Activated T-cell treated with anti-CD3 and anti-CD28 coated beads, Interleukin-2, amount 50 U/mL, for 48 hours (primary cell): Measurements from ENCODE around the gene PCGF3.
A peak's percentile ranks its signal among the peaks of the same experiment; 100 is the strongest.
"Not testable (repeated sequence)": the region's sequence is repeated elsewhere in the genome, so short reads cannot be mapped to it uniquely, and the experiment has no call there.

Experiments used
- DNase-seq, 2 experiments: peaks; one replicate each; pipeline ENCODE4 v3.0.0-alpha.2; 2020

PCGF3 gene

DNA sequence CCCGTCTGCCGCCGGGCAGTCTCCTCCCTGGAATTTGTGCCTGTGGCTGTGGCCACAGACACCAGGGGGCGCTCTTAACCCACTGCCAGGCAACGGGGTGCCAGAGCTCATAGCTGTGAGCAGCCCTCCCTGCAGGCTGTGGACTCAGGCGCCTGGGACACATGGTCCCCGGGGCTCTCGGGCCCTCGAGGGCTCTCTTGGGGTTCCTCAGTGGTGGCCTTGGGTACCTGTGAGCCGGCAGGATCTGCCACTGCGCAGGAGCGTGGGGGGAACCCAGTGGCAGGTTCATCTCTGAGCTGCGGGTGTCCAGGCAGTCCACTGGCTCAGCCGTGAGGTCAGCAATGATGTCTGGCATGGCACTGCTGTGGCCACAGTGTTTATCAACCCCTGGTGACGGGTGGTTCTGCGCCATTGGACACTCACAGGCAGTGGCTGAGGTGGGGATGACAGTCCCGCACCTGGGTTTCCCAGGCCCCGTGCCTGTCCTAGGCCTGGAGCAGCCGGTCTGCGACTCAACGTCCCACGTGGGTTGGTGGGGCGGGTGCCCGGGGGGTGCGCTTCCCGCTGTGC, 37.2 kb downstream of the PCGF3 start:
- DNase-seq, result peak; percentile 84 to 86

DNA sequence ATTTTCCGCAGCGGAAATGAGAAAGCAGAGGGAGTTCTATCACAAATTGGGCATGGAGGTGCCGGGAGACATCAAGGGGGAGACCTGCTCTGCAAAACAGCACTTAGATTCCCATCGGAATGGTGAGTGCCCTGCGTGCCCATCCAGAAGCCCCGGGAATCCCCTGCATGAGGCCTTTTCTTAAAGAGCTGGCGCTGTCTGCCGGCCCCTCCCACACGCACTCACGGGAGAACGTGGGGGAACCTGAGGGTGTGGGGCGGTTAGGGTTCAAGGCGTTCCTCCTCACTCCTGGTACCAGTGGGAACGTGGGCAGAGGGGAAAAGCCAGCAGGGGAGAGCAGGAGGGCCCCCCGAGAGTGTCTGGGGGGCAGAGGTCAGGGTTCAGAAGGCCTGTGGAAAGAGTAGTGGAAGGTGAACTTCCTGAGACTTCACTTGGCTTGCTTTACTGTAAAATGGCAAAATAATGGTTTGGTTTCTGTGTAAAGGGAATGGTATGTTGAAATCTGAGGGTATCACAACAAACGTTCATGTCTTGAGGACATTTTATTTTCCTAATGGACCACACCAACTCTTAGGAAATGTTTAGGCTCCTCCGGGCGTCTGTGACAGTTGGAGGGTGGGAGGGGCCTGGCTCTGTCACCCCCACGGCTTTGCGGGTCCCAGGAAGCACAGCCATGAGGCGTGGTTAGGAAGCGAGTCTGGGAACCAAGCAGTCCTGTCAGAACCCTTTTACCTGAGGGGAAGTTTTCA, 38.0 kb downstream of the PCGF3 start:
- no peak for DNase-seq

DNA sequence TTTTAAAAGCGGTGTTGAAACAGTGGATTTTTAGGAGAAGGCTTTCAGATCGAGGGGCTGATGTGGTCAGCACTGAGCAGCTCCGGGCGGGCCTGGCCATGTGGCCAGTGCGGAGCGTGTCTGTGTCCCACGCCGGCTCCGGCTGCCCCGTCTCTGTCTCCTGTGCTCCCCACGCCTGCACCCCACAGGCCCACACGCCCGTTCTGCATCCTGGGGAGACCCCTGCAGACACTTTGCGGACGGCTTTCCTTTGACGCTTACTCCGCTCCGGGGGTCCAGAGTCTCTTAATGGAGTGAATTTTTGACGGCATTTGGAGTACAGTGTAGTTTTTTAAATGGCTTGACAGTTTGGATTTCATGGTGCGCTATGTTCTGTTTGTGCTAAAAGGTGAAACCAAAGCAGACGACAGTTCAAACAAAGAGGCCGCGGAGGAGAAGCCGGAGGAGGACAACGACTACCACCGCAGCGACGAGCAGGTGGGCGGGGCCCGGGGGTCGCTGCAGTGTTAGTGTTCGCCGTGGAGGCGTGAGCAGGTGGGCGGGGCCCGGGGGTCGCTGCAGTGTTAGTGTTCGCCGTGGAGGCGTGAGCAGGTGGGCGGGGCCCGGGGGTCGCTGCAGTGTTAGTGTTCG, 38.7 kb downstream of the PCGF3 start:
- DNase-seq, result no peak

DNA sequence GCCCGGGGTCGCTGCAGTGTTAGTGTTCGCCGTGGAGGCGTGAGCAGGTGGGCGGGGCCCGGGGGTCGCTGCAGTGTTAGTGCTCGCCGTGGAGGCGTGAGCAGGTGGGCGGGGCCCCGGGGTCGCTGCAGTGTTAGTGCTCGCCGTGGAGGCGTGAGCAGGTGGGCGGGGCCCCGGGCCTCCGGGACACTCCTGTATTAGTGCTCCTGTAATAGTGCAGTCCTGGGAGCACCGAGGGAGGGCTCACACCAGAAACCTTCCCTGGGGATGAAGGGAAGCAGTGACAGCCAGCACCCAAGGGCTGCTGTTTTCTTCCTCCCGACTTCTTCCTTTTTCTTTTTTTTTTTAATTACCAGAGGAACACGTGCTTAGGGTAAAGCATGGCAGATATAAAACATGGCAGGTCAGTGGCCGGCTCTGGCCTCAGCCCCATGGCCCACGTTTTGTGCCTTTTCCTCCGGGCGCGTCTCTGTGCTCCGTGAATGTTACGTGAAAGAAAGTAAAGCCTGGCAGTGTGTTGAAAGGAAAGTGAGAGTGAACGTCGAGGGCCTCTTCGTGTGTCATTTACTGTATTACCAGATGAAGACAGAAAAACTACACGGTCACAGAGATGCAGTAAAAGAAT, 42.0 kb downstream of the PCGF3 start:
- no peak for DNase-seq

DNA sequence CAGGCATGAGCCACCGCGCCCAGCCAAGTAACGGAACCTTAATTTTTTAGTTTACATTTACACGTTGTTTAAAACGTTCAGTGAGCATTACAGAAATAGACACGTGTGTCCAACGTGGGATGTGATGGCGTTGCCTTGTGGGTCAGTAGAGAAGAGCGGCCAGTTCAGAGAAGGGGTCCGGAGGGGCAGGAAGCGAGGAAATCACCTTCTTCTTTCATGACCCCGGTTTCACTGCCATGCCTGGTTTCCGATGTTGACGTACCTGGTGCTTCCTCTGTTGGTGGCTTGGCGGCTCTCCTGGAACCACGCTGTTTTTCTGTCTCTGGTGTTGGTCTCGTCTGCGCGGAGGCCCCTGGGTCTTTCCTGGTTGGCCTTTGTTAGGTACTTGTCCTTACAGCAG, 42.8 kb downstream of the PCGF3 start:
- no peak for DNase-seq

DNA sequence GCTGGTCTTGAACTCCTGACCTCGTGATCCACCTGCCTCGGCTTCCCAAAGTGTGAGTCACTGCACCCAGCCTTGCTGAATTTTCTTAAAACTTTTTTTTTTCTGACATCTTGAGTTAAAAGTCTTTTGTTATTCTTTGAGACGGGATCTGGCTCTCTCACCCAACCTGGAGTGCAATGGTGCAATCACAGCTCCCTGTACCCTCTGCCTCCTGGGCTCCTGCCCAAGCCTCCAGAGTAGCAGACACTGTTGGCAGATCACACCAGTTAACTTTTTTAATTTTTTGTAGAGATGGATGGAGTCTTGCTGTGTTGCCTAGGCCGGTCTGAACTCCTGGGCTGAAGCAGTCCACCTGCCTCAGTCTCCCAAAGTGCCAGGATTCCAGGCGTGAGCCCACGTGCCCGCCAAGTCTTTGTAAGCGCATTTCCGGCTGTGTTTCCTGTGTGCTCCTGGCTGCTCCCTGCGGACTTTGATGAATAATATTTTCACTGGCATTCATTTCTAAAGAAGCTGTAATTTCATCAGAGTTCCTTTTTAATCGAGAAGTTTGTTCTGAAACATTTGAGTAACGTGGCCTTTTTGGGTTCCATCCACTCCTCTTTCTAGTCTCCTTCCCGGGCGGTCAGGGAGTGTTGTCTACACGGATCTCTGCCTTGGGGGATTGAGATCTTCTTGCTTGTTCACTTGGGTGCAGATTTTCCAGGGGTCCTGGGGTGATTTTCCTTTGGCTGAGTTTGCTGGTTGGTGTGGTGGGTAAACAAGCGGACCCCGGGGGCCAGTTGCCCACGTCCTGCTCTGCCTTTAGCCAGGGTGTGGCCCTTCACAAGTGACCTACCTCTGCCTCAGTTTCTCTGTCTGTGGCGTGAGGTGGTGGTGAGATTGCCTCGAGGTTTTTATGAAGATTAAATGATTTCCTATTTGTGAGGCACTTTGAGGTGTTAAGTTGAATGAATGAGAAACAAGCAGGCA, 44.4 kb downstream of the PCGF3 start:
- DNase-seq, result no peak

DNA sequence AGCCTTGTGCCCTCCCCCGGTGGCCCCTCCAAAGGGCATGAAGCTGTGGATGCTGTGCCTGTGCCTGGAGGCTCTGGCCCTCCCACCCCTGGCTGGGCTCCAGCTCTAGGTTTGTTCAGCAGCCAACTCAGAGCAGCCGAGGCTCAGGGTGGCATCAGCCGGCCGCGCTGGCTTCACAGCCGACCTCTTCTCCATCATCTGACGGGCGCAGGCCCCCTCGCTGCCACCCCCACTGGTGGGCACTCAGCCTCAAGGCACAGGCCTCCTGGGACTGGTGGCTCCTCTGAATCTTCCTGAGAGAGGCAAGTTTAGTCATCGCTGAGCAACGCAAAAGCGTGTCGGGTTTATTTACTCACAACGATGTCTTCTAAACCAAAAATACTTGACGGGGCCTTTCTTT, 46.0 kb downstream of the PCGF3 start:
- DNase-seq, result no peak

DNA sequence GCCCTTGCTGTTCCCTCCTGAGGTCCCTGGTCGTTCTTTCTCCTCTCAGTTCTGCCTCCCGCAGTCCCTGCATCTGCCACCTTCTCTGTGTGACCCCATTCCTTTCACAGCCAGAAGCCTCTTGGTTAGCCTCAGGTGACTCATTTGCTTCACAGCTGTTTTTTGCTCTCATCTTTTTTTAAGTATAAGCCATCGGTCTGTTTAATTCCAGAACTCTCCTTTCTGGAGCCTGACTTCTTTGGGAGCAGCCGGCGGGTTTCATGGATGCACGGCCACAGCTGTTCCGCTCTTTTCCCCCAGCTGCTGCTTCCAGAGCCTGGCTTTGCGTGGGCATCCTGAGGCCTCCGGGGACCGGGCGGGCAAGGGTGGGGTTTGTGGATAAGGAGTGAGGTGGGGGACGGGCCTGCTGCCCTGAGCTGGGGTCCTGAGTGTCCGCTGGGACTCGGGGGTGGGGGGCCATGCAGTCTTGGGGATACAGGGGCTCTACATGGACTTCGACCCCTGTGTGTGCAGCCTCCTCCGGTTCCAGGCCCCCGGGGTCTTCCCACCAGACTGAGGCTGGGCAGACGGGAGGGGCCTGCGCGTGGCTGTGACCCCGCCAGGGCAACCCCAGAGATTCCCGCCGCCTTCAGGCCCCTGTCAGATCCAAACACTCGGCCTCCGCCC, 46.7 kb downstream of the PCGF3 start:
- no peak for DNase-seq

DNA sequence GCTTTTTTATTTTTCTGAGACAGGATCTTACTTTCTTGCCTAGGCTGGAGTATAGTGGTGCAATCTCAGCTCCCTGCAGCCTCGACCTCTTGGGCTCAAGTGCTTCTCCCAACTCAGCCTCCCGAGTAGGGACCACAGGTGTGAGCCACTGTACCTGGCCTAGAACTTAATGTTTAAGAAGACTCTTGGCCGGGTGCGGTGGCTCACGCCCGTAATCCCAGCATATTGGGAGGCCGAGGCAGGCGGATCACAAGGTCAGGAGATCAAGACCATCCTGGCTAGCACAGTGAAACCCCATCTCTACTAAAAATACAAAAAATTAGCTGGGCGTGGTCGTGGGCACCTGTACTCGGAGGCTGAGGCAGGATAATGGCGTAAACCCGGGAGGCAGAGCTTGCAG, 47.6 kb downstream of the PCGF3 start:
- DNase-seq, result not testable (repeated sequence)

DNA sequence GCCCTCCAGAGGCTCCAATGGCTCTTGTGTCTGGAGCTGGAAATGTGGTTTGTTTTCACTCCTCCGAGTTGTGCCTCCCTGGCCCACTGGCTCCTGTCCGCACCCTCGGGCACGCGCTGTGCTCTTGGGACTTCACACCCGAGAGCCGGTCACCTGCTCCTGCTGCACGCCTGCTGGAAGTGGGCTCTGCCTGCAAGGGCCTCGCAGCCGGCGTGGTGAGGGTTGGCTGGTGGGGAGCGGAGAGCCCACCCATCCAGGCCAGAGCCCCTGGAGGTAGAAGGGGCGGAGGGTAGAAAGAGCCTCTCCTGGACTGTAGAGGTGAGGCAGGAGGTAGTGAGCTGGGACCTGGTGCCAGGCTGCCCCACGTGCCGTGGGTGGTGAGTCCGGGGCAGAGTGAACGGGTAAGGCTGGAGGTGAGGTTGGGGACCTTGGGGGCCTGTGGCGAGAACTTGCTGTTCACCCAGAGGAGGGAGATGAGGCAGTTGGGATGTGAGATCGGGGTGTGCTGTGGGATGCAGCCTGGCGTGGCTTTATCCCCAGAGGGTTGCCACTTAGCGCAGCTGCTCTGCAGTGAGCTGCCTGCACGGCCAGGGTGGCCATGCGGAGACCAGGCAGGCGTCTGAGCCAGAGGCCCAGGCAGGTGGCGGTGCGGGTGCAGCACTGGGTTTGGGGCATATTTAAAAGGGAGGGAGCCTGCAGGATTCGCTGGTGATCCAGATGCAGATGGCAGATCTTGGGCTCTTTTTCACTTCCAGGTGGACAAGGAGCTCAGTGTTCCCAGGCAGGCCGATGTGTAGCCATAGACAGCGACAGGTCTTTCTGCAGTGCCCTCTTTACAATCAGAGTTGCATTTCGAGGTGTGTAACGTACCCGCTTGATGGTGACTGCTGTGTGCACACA, 48.8 kb downstream of the PCGF3 start:
- DNase-seq, result no peak

DNA sequence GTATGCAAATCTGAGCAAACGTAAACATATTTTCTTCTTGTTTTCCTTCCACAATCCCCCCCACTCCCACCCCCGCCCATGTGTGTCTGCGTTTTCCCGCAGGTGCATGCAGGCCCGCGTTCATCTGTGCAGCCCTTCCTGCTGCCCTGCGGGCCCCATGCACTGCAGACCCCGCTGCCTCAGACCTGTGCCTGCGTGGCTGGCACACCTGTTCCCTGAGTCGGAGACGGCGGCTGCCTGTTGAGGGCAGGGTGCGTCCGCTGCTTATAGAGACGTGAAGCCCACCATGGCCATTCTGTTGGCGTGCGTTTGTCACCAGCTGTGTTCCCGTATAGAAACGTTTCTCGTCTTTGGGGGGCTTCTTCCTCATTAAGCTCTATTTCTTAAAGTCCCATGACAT, 51.5 kb downstream of the PCGF3 start:
- DNase-seq, result no peak

DNA sequence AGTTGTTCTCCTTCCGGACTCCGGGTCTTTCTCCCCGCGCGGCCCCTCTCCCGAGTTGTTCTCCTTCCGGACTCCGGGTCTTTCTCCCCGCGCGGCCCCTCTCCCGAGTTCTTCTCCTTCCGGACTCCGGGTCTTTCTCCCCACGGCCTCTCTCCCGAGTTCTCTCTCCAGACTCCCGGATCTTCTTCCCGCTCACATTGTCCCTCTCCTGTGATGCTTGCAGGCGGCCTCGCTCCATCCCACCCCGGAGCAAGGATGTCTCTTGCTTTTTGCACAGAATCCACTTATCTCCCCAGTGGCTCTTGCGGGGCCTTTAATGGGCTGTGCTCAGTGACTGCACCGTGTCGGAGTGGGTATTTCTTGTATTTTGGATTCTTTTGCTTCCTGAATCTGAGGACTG, 54.2 kb downstream of the PCGF3 start:
- DNase-seq, result not testable (repeated sequence)

DNA sequence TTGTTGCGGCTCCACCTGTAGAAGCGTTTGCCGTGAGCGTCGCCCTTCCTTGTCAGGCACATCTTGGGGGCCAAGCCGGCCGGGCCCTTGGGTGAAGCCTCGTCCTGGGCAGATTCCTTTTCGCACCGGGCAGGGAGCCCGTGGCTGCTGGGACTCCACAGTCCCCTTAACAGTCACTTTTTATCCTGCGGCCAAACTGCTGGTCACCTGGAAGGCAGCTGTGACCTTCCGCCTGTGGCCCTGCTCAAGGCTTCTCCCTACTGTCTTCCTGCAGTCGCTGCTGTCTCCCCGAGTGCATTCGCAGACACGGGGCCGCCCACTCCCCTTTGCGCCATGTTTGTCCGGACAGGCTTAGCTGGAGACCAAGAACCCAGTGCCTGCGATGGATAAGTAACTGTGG, 55.0 kb downstream of the PCGF3 start:
- DNase-seq, result no peak

DNA sequence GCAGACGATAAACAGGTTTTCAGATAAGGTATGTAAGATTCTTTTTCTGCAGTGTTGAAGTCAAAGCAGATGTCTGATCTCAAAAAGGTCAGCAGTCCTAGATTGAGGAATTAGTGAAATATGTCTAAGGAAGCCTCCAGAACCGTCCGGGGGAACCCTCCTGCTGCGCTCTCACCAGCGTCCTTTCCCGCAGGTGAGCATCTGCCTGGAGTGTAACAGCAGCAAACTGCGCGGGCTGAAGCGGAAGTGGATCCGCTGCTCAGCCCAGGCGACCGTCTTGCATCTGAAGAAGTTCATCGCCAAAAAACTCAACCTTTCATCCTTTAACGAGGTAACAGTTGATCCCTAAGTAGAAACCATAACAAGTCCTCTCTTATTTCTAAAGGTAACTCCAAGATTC, 55.5 kb downstream of the PCGF3 start:
- no peak for DNase-seq

DNA sequence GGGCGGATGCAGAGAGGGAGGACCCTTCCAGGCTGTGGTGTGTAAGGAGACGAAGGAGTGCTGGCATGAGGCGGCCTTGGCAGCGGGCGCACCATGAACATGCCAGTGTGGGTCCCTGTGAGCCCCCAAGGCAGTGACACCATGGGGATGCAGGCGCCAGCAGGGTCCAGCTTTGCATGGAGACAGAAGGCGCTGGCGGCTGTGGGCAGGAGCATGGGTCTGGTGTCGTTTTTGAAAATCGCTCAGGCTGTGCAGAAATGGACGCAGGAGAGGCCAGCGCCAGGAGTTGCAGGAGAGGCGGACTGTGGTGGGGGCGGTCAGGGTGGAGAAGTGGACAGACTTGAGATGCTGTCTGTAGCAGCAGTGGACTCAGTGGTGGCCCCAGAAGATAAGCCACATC, 56.1 kb downstream of the PCGF3 start:
- DNase-seq, result no peak

DNA sequence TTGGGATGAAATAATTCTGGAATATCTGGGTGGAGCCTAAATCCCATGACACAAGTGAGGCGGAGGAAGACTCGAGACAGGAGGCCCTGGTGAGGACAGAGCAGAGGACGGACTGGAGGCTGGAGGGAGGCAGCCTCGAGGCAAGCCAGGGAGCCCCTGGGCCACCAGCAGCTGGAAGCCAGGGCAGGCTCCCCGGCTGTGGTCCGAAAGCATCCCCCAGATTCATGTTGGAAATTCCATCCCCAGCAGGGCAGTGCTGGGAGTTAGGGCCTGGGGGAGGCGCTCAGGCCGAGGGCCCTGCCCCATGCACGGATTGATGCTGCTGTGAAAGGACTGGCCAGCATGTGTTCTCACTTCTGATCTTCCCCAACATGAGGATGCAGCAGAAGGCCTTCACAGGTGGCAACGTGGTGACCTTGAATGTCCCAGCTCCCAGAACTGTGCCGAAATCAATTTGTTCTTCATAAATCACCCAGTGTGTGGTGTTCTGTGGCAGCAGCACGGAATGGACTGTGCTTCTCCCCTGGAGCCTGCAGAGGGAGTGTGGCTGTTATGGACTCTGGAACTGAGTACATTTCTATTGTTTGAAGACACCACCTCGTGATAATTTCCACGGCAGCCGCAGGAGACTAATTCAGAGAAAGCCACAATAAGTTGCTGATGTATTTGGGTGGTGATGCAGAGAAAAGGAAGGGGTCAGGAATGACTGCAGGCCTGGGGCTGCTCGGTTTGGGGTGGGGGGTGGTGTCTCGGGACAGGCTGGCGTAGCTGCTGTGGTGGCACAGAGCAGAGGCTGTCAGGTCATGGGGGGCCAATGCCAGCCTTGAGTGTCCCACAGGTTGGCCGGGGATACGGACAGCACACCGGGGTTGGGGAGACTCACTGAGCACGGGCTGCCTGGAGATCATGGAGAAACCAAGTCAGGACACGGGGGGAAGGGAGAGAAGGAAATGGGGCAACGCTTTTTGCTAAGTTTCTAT, 56.9 kb downstream of the PCGF3 start:
- DNase-seq, result no peak

DNA sequence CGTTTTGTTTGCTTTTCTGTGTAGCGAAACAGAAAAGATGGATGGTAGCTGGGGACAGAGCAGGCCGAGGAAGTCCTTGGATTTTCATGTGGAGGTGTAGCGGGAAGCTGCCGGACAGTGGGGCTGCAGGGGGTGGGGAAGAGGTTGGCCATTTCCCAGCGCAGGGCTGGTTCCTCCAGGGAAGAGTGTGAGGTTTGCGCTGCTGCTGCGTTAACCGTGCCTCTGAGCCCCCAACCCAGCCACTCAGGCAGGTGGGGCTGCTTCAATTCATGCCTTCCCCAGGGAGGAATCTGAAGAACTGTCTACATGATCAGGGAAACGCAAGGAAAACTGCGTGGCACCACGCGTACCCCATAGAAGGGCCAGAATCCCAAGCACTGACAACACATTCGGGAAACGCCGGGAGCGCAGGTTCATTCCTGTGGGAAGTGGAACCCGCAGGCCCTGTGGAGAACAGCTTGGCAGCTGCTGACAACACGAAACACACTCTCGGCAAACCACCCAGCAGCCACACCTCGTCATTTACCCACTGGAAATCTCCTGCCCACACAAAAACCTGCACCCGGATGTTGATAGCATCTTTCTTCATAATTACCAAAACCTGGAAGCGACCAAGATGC, 57.7 kb downstream of the PCGF3 start:
- DNase-seq, result no peak

DNA sequence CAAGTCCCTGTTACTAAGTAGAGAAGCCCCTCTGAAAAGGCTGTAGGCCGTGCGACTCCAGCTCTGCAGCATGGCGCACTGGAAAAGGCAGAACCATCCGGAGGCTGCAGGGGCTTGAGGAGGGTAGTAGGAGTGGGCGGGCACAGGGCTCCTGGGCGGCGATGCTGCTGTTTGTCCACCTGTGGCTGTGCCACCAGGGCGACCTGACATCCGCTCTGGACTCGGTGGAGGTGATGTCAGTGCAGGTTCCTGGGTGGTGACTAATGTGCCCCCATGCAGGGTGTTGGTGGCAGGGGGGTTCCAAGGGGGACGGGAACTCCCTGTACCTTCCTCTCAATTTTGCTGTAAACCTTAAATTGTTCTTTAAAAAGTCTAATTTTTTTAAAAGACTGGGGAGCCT, 58.3 kb downstream of the PCGF3 start:
- no peak for DNase-seq

DNA sequence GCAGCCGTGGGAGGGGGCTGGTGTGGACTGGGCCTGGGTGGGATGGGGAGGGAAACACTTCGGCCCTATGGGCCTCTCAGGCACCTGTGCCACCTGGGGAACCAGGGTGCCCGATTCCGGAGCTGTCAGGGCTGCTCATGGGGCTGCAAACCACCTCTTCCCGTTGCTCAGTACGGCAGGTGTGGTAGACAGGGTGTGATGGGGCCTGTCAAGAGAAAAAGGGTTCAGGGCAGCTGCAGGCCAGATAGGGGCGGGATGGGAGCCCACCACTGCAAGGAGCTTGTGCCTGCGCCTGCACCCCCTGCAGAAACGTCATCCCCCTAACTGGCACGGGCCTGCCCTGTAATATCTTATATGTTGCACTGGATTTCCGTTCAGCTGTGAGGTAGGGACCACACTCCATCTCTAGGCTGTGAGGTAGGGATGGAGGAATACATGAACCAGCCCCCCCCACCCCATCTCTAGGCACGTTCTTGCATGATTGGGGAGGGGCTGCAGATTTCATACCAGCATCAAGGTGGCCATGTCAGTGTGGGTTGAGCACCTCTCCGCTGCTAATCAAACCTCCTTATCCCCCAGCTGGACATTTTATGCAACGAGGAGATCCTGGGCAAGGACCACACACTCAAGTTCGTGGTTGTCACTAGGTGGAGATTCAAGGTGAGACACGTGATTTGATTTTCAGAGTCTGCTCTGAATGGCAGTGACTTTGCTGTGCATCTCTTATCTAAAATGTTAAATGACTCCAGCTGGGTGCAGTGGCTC, 59.0 kb downstream of the PCGF3 start:
- DNase-seq, result no peak
